HepG2 (cell line): ENCODE results near the gene SLCO4A1. TPM values are rescaled to one million over a fixed set of nuclear protein-coding genes. Genes with fewer than 3 reads are reported as not detected.

ENCODE experiments used
- BORCS8-MEF2B ChIP-seq: sonication (generic); formaldehyde crosslinking; IDR thresholded peaks from 2 replicates; pipeline ENCODE4 v1.8.0; 2022; ENCODE audit warnings: mild to moderate bottlenecking, missing genetic modification reagents
- GABPB1 ChIP-seq: IDR thresholded peaks from 2 replicates; pipeline ENCODE4 v1.6.1; 2016; ENCODE audit warnings: mild to moderate bottlenecking, missing genetic modification reagents, moderate library complexity, missing compliant biosample characterization
- GATAD2A ChIP-seq: IDR thresholded peaks from 2 replicates; pipeline ENCODE4 v1.6.1; 2016
- HDAC1 ChIP-seq: sonication (generic); formaldehyde crosslinking; IDR thresholded peaks from 2 replicates; pipeline ENCODE4 v1.5.1; 2020; ENCODE audit warnings: mild to moderate bottlenecking, missing genetic modification reagents
- MEIS1 ChIP-seq: sonication (generic); formaldehyde crosslinking; IDR thresholded peaks from 2 replicates; pipeline ENCODE4 v1.9.0; 2021; ENCODE audit warnings: mild to moderate bottlenecking, missing genetic modification reagents, moderate library complexity, borderline replicate concordance
- PHF21A ChIP-seq: sonication (generic); formaldehyde crosslinking; IDR thresholded peaks from 2 replicates; pipeline ENCODE4 v1.5.0; 2020; ENCODE audit warnings: mild to moderate bottlenecking, missing genetic modification reagents
- REXO4 ChIP-seq: sonication (generic); formaldehyde crosslinking; IDR thresholded peaks from 2 replicates; pipeline ENCODE4 v1.8.0; 2022; ENCODE audit warnings: missing genetic modification reagents, mild to moderate bottlenecking, borderline replicate concordance
- SALL1 ChIP-seq: sonication (generic); formaldehyde crosslinking; IDR thresholded peaks from 2 replicates; pipeline ENCODE4 v1.8.0; 2022; ENCODE audit warnings: mild to moderate bottlenecking, missing genetic modification reagents
- SALL2 ChIP-seq: sonication (generic); formaldehyde crosslinking; IDR thresholded peaks from 2 replicates; pipeline ENCODE4 v1.8.1; 2023; ENCODE audit warnings: mild to moderate bottlenecking, missing genetic modification reagents, inconsistent platforms
- SCMH1 ChIP-seq: sonication (generic); formaldehyde crosslinking; IDR thresholded peaks from 2 replicates; pipeline ENCODE4 v1.9.0; 2021; ENCODE audit warnings: missing genetic modification reagents, mild to moderate bottlenecking, borderline replicate concordance
- SSRP1 ChIP-seq: IDR thresholded peaks from 2 replicates; pipeline ENCODE4 v1.6.1; 2016; ENCODE audit warnings: control low read depth
- TAF15 ChIP-seq: fragments of 200-400 bp; formaldehyde crosslinking; IDR thresholded peaks from one replicate; pipeline ENCODE4 v1.6.1; 2018; ENCODE audit warnings: mild to moderate bottlenecking, low read depth, low read length; ENCODE audit not compliant: poor library complexity, severe bottlenecking
- TEAD3 ChIP-seq: optimal IDR thresholded peaks from 2 replicates; pipeline ENCODE3; 2016; ENCODE audit warnings: borderline replicate concordance
- ZFY ChIP-seq: sonication (generic); formaldehyde crosslinking; IDR thresholded peaks from 2 replicates; pipeline ENCODE4 v1.4.0; 2020; ENCODE audit warnings: missing genetic modification reagents
- ZNF629 ChIP-seq: sonication (generic); formaldehyde crosslinking; conservative IDR thresholded peaks from 2 replicates; pipeline ENCODE4 v1.5.0; 2020; ENCODE audit warnings: missing genetic modification reagents
- ZNF713 ChIP-seq: sonication (generic); formaldehyde crosslinking; IDR thresholded peaks from 2 replicates; pipeline ENCODE4 v1.4.0; 2020; ENCODE audit warnings: mild to moderate bottlenecking, missing genetic modification reagents
- ZNF761 ChIP-seq: sonication (generic); formaldehyde crosslinking; conservative IDR thresholded peaks from 2 replicates; pipeline ENCODE4 v1.4.0; 2020; ENCODE audit warnings: mild to moderate bottlenecking, missing genetic modification reagents
- ZNF768 ChIP-seq: sonication (generic); formaldehyde crosslinking; IDR thresholded peaks from 2 replicates; pipeline ENCODE4 v1.4.0; 2020; ENCODE audit warnings: missing genetic modification reagents
- ZNF776 ChIP-seq: sonication (generic); formaldehyde crosslinking; IDR thresholded peaks from 2 replicates; pipeline ENCODE4 v1.4.0; 2020; ENCODE audit warnings: mild to moderate bottlenecking, missing genetic modification reagents
- ZNF777 ChIP-seq: sonication (generic); formaldehyde crosslinking; IDR thresholded peaks from 2 replicates; pipeline ENCODE4 v1.4.0; 2020; ENCODE audit warnings: missing genetic modification reagents
- ZNF788 ChIP-seq: sonication (generic); formaldehyde crosslinking; IDR thresholded peaks from 2 replicates; pipeline ENCODE4 v1.5.0; 2020; ENCODE audit warnings: mild to moderate bottlenecking, missing genetic modification reagents, borderline replicate concordance
- ZSCAN21 ChIP-seq: sonication (generic); formaldehyde crosslinking; IDR thresholded peaks from 2 replicates; pipeline ENCODE4 v1.8.0; 2022; ENCODE audit warnings: mild to moderate bottlenecking, missing genetic modification reagents, moderate library complexity, borderline replicate concordance
- polyA plus RNA-seq, 8 experiments: library from polyadenylated mRNA; depleted of rRNA in 3 of 8; stranded (reverse) in 7 of 8; unstranded in 1 of 8; fragments of >200 nt; fragmentation: Illumina TruSeq in 4 of 8; extraction: Trizol in 4 of 8; gene quantifications; 2 replicates each; pipeline versions ENCODE4 v1.2.1 to v1.2.3, GENCODE V29; 2011 to 2016; ENCODE audit warnings: low read depth in 4 of 8, missing spikeins in 1 of 8, mixed read lengths in 1 of 8; ENCODE audit not compliant: insufficient read depth in 1 of 8
- total RNA-seq, 5 experiments: library from RNA; depleted of rRNA; stranded (reverse); fragments of >200 nt; fragmentation: Illumina TruSeq; extraction: Trizol; gene quantifications; 2 replicates each; pipeline ENCODE4 v1.2.3, GENCODE V29; 2016; ENCODE audit warnings: low read depth in 1 of 5
- TF ChIP-seq, protein P1 (sequence below): sonication (generic); formaldehyde crosslinking; IDR thresholded peaks from 2 replicates; pipeline ENCODE4 v1.8.1; 2023; ENCODE audit warnings: mild to moderate bottlenecking, missing genetic modification reagents
- TF ChIP-seq, protein P2 (sequence below): sonication (generic); formaldehyde crosslinking; IDR thresholded peaks from 2 replicates; pipeline ENCODE4 v1.8.0; 2022; ENCODE audit warnings: mild to moderate bottlenecking, missing genetic modification reagents, moderate library complexity
- TF ChIP-seq, protein P3 (sequence below): sonication (generic); formaldehyde crosslinking; IDR thresholded peaks from 2 replicates; pipeline ENCODE4 v1.8.0; 2022; ENCODE audit warnings: missing genetic modification reagents, mild to moderate bottlenecking, moderate library complexity, borderline replicate concordance
- TF ChIP-seq, protein P4 (sequence below): sonication (generic); formaldehyde crosslinking; IDR thresholded peaks from 2 replicates; pipeline ENCODE4 v1.5.1; 2020; ENCODE audit warnings: missing genetic modification reagents, mild to moderate bottlenecking, borderline replicate concordance

Gene SLCO4A1
- total and polyA plus RNA-seq, 2 of the 13 experiments (the other 11 are each of a cell fraction or from before 2014, with no cell fraction given), result 55.5 to 112 TPM

DNA sequence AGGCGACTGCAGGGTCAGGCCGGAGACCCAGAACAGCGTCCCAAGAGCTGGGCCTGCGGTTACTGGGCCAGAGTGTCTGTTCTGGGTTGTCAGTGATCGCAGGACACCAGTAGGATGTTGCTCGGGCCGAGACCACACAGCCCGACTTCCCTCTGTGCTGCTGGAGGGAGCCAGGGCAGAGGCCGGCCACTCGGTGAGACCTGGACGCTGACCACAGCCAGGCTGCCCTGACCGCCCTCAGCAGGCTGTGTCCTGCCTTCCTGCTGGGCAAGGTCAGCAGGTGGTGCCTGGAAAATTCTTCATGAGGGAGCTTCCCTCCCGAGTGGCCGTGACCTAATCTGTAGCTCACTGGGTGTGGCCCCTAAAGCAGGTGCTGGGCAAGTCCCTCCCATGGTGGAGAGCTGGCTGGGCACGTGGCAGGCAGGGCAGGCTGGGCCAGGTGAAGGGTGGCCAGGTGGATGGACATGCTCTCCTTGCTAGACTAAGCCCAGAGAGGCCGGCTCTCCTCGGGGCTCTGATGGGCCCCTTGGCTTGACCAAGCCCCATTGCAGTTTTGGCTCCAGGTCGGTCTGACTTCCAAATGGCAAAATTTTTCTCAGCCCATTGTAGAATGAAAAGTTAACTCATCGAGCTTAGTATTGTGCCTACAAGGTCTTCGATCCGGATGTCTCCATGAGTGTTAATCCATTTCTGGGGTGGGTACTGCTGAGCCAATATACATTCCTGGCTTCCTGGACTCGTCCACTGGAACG lies 1.9 kb downstream of the SLCO4A1 start (continued):
- TF ChIP-seq TEAD3, result peak; percentile 33
- TF ChIP-seq GATAD2A (CRISPR knock-in tag), result no peak
- TF ChIP-seq PHF21A, result no peak
- peak; percentile 4; the same call in 1 of the 2 replicates for TF ChIP-seq BORCS8-MEF2B (CRISPR knock-in tag)
- TF ChIP-seq ZSCAN21, result peak; percentile 68; the same call in 1 of the 2 replicates
- TF ChIP-seq SALL2, result no peak
- TF ChIP-seq ZNF777 (CRISPR knock-in tag), result no peak
- peak; percentile 74; the same call in 1 of the 2 replicates for TF ChIP-seq MEIS1 (CRISPR knock-in tag)
- no peak for TF ChIP-seq TAF15
- TF ChIP-seq, protein P1, sequence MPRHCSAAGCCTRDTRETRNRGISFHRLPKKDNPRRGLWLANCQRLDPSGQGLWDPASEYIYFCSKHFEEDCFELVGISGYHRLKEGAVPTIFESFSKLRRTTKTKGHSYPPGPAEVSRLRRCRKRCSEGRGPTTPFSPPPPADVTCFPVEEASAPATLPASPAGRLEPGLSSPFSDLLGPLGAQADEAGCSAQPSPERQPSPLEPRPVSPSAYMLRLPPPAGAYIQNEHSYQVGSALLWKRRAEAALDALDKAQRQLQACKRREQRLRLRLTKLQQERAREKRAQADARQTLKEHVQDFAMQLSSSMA, result no peak
- 0 out of 2 replicates have a peak, but pooled peaks have one; percentile 11 for TF ChIP-seq ZNF761 (CRISPR knock-in tag)
- no peak for TF ChIP-seq ZNF713
- TF ChIP-seq ZNF629 (CRISPR knock-in tag), result no peak
- TF ChIP-seq, protein P2, sequence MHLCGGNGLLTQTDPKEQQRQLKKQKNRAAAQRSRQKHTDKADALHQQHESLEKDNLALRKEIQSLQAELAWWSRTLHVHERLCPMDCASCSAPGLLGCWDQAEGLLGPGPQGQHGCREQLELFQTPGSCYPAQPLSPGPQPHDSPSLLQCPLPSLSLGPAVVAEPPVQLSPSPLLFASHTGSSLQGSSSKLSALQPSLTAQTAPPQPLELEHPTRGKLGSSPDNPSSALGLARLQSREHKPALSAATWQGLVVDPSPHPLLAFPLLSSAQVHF (CRISPR knock-in tag), result no peak
- peak; percentile 48; the same call in 1 of the 2 replicates for TF ChIP-seq ZNF788 (CRISPR knock-in tag)
- 0 out of 2 replicates have a peak, but pooled peaks have one; percentile 16 for TF ChIP-seq SALL1 (CRISPR knock-in tag)
- TF ChIP-seq REXO4 (CRISPR knock-in tag), result peak; percentile 53; the same call in 1 of the 2 replicates
- 0 out of 2 replicates have a peak, but pooled peaks have one; percentile 13 for TF ChIP-seq GABPB1 (CRISPR knock-in tag)
- no peak for TF ChIP-seq SCMH1 (CRISPR knock-in tag)
- TF ChIP-seq ZNF768 (CRISPR knock-in tag), result peak; percentile 32; the same call in 1 of the 2 replicates
- peak; percentile 28; the same call in 1 of the 2 replicates for TF ChIP-seq HDAC1 (CRISPR knock-in tag)
- TF ChIP-seq, protein P3, sequence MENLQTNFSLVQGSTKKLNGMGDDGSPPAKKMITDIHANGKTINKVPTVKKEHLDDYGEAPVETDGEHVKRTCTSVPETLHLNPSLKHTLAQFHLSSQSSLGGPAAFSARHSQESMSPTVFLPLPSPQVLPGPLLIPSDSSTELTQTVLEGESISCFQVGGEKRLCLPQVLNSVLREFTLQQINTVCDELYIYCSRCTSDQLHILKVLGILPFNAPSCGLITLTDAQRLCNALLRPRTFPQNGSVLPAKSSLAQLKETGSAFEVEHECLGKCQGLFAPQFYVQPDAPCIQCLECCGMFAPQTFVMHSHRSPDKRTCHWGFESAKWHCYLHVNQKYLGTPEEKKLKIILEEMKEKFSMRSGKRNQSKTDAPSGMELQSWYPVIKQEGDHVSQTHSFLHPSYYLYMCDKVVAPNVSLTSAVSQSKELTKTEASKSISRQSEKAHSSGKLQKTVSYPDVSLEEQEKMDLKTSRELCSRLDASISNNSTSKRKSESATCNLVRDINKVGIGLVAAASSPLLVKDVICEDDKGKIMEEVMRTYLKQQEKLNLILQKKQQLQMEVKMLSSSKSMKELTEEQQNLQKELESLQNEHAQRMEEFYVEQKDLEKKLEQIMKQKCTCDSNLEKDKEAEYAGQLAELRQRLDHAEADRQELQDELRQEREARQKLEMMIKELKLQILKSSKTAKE (CRISPR knock-in tag), result no peak
- TF ChIP-seq, protein P4, sequence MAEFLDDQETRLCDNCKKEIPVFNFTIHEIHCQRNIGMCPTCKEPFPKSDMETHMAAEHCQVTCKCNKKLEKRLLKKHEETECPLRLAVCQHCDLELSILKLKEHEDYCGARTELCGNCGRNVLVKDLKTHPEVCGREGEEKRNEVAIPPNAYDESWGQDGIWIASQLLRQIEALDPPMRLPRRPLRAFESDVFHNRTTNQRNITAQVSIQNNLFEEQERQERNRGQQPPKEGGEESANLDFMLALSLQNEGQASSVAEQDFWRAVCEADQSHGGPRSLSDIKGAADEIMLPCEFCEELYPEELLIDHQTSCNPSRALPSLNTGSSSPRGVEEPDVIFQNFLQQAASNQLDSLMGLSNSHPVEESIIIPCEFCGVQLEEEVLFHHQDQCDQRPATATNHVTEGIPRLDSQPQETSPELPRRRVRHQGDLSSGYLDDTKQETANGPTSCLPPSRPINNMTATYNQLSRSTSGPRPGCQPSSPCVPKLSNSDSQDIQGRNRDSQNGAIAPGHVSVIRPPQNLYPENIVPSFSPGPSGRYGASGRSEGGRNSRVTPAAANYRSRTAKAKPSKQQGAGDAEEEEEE (CRISPR knock-in tag), result 0 out of 2 replicates have a peak, but pooled peaks have one; percentile 57
- no peak for TF ChIP-seq SSRP1 (CRISPR knock-in tag)
- peak; percentile 35; the same call in 1 of the 2 replicates for TF ChIP-seq ZNF776
- no peak for TF ChIP-seq ZFY (CRISPR knock-in tag)
